ENCODE data around the gene HIP1. TPM values are rescaled to one million over a fixed set of nuclear protein-coding genes. Genes with fewer than 3 reads are reported as not detected.
A peak's percentile ranks its signal among the peaks of the same experiment; 100 is the strongest.

The HIP1 gene
- total and polyA plus RNA-seq, 2 of the 13 experiments (the other 11 are each of a cell fraction or from before 2014, with no cell fraction given) = 4.5 to 6.2 TPM

DNA sequence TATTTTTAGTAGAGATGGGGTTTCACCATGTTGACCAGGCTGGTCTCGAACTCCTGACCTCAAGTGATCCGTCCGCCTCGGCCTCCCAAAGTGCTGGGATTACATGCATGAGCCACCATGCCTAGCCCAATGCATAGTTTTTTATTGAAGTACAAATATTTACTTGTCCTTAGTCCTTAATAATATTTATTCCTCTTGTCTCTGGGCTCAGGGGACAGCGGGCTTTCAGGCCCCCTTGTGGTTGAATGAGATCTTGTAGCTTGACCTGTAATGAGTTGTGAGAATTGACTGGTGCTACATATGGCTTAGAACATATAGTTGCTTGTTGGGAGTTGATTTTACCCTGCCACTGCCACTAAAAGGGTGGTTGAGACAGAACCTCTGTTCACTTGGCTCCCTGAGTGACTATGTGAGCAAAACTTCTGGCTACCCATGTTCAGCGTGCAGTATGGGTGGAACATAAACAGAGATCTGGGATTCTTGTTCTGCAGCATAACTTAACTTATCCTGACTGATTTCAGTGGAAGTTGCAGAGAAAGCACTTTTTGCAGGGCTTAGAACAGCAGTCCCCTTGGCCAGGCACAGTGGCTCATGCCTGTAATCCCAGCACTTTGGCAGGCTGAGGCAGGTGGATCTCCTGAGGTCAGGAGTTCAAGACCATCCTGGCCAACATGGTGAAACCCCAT, 18.4 kb upstream of the HIP1 start (continued):
- TF ChIP-seq, protein P1, sequence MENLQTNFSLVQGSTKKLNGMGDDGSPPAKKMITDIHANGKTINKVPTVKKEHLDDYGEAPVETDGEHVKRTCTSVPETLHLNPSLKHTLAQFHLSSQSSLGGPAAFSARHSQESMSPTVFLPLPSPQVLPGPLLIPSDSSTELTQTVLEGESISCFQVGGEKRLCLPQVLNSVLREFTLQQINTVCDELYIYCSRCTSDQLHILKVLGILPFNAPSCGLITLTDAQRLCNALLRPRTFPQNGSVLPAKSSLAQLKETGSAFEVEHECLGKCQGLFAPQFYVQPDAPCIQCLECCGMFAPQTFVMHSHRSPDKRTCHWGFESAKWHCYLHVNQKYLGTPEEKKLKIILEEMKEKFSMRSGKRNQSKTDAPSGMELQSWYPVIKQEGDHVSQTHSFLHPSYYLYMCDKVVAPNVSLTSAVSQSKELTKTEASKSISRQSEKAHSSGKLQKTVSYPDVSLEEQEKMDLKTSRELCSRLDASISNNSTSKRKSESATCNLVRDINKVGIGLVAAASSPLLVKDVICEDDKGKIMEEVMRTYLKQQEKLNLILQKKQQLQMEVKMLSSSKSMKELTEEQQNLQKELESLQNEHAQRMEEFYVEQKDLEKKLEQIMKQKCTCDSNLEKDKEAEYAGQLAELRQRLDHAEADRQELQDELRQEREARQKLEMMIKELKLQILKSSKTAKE (CRISPR knock-in tag; IDR thresholded peaks at IDR 0.05; ENCODE audit: borderline replicate concordance) = no peak
- TF ChIP-seq ZNF703 (CRISPR knock-in tag; IDR thresholded peaks at IDR 0.05; ENCODE audit: borderline replicate concordance) = no peak
- no peak for TF ChIP-seq KMT2B (CRISPR knock-in tag; IDR thresholded peaks at IDR 0.05)
- TF ChIP-seq ZNF670 (CRISPR knock-in tag; IDR thresholded peaks at IDR 0.05; ENCODE audit: borderline replicate concordance) = no peak
- no peak for TF ChIP-seq SETDB1 (CRISPR knock-in tag; IDR thresholded peaks at IDR 0.05; ENCODE audit: borderline replicate concordance)
- TF ChIP-seq KLF15 (CRISPR knock-in tag; IDR thresholded peaks at IDR 0.05; ENCODE audit: borderline replicate concordance) = no peak
- TF ChIP-seq JUND (CRISPR knock-in tag; IDR thresholded peaks at IDR 0.05) = no peak
- TF ChIP-seq HOXA7 (CRISPR knock-in tag; IDR thresholded peaks at IDR 0.05) = no peak

GRCh38 chr7:75756206-75756990, 17.7 kb upstream of the HIP1 start:
- no peaks in the 10 kb centered on the region for H3K27me3 ChIP-seq (ENCODE audit: control insufficient read depth in 1 of 2, insufficient read depth in 2 of 2, low read length in 2 of 2)
- in situ Hi-C loops (cut with HindIII; ENCODE audit: extremely low pct_ligation_motif_present, low pct_unique_long_range_greater_than_20kb) (no loop called here), intact Hi-C loops (cut with micrococcal nuclease; ENCODE audit: unreplicated experiment) (loop anchor here (10.0 kb wide), 1 partner anchor 112 kb away; no protein-coding TSS in a partner anchor)
- ChIA-PET POLR2A (no interaction called here), CTCF (ENCODE audit: low intra/inter-chr PET ratio, low total read pairs) (no interaction called here)
- H3K36me3 ChIP-seq (replicated peaks in 1 of 2; ENCODE audit: control insufficient read depth in 1 of 2, insufficient read depth in 2 of 2, low read length in 2 of 2) = no peaks in the 10 kb centered on the region
- H3K4me3 ChIP-seq (replicated peaks in 1 of 3; ENCODE audit: insufficient read depth in 1 of 3, low read depth in 2 of 3, low read length in 3 of 3) = no peak overlapping the region
- DNase-seq (ENCODE audit: low spot score) (no peak), FAIRE-seq (no peak), ATAC-seq (peak; percentile 26)
- BruUV-seq (replicated peaks) = no TSS peak
- H3K9me3 ChIP-seq (ENCODE audit: low read length) = no peaks in the 10 kb centered on the region
- no peak overlapping the region for H3K27ac ChIP-seq (ENCODE audit: extremely low read length, insufficient read depth, low read length)
- H2AFZ ChIP-seq (ENCODE audit: low read length) = no peak overlapping the region
- H3K79me2 ChIP-seq (ENCODE audit: insufficient read depth, low read length) = no peaks in the 10 kb centered on the region
- H4K20me1 ChIP-seq (ENCODE audit: insufficient read depth, low read length) = no peaks in the 10 kb centered on the region
- peaks cover 11% of the 10 kb centered on the region; the same call in 1 of the 2 replicates for H3K4me1 ChIP-seq (ENCODE audit: insufficient read depth, low read length)
- peak overlapping the region; percentile 20; the same call in 1 of the 2 replicates for H3K4me2 ChIP-seq (ENCODE audit: low read depth, low read length)
- WGBS (ENCODE audit: low lambda C conversion rate) = 18% methylated on average over 5 of the region's 10 CpGs
- H3K9ac ChIP-seq (ENCODE audit: insufficient read depth, low read depth, low read length) = no peak overlapping the region
- peak; percentile 70; the same call in 1 of the 2 replicates for TF ChIP-seq ZNF121 (CRISPR knock-in tag; IDR thresholded peaks at IDR 0.05)
- 0 out of 2 replicates have a peak, but pooled peaks have one; percentile 49 for TF ChIP-seq ZNF737 (CRISPR knock-in tag; IDR thresholded peaks at IDR 0.05; ENCODE audit: borderline replicate concordance)
- no peak for TF ChIP-seq ZNF619 (CRISPR knock-in tag; IDR thresholded peaks at IDR 0.05)
- no peak for TF ChIP-seq PHF20 (CRISPR knock-in tag; IDR thresholded peaks at IDR 0.05)
- no peak for TF ChIP-seq ISL2 (CRISPR knock-in tag; IDR thresholded peaks at IDR 0.05)
- no peak for TF ChIP-seq ZNF180 (CRISPR knock-in tag; IDR thresholded peaks at IDR 0.05; ENCODE audit: borderline replicate concordance, low read depth)
- no peak for TF ChIP-seq MED8 (CRISPR knock-in tag; IDR thresholded peaks at IDR 0.05; ENCODE audit: insufficient replicate concordance)
- TF ChIP-seq, protein P2, sequence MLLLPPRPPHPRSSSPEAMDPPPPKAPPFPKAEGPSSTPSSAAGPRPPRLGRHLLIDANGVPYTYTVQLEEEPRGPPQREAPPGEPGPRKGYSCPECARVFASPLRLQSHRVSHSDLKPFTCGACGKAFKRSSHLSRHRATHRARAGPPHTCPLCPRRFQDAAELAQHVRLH (CRISPR knock-in tag; IDR thresholded peaks at IDR 0.05; ENCODE audit: borderline replicate concordance, low read depth) = 0 out of 2 replicates have a peak, but pooled peaks have one; percentile 23
- no peak for TF ChIP-seq NFE2 (CRISPR knock-in tag; IDR thresholded peaks at IDR 0.05)
- TF ChIP-seq ADNP (CRISPR knock-in tag; IDR thresholded peaks at IDR 0.05) = peak; percentile 69; the same call in 1 of the 2 replicates
- TF ChIP-seq ATRX (CRISPR knock-in tag; IDR thresholded peaks at IDR 0.05; ENCODE audit: borderline replicate concordance) = no peak

Data from HepG2 (cell line).